Caco-2 (cell line): Measurements from ENCODE around the gene ACTL9. TPM values are rescaled to one million over a fixed set of nuclear protein-coding genes. Genes with fewer than 3 reads are reported as not detected.

Experiments used
- BruUV-seq: library from RNA; stranded (reverse); fragments of 400-500 nt; replicated peaks from 2 replicates; lab custom pipeline; 2021; lab: Mats Ljungman, UMichigan
- CTCF ChIA-PET: fragments of 300-600 bp; sonication (Branson Sonifier 250); formaldehyde crosslinking; loops from one replicate; lab custom pipeline; 2022; ENCODE audit warnings: antibody characterized with exemption; lab: Charles Lee
- POLR2A ChIA-PET: fragments of 300-600 bp; sonication (Branson Sonifier 250); formaldehyde crosslinking; loops from one replicate; lab custom pipeline; 2022; ENCODE audit warnings: antibody characterized with exemption; lab: Charles Lee
- DNase-seq, 2 experiments: peaks; one replicate each; pipeline versions ENCODE4 v3.0.0 to v3.0.0-alpha.2; 2020 to 2022
- H3K27me3 ChIP-seq: replicated peaks from 2 replicates; pipeline ENCODE4 v1.6.0; 2011; ENCODE audit warnings: low read length; ENCODE audit not compliant: control insufficient read depth, insufficient read depth
- H3K36me3 ChIP-seq: 2 replicates; pipeline ENCODE4 v1.5.1; 2011; ENCODE audit warnings: low read length; ENCODE audit not compliant: control insufficient read depth, insufficient read depth
- H3K4me1 ChIP-seq: fragments of 250-450 bp; sonication (Bioruptor Pico); 2 replicates; pipeline ENCODE4 v1.5.1; 2020; ENCODE audit warnings: mild to moderate bottlenecking
- H3K4me3 ChIP-seq: 2 replicates; pipeline ENCODE4 v1.5.1; 2011; ENCODE audit warnings: low read depth, mild to moderate bottlenecking, control low read depth, low read length
- H3K9me3 ChIP-seq: fragments of 250-450 bp; sonication (Bioruptor Pico); 2 replicates; pipeline ENCODE4 v1.5.1; 2020; ENCODE audit warnings: mild to moderate bottlenecking, moderate library complexity
- H3K27ac Mint-ChIP-seq: one replicate; pipeline ENCODE4 v1.8.0; 2022; ENCODE audit warnings: mixed read lengths; ENCODE audit not compliant: unreplicated experiment
- H3K27me3 Mint-ChIP-seq: one replicate; pipeline ENCODE4 v1.8.0; 2022; ENCODE audit warnings: mixed read lengths; ENCODE audit not compliant: insufficient read depth, unreplicated experiment
- H3K36me3 Mint-ChIP-seq: one replicate; pipeline ENCODE4 v1.8.0; 2022; ENCODE audit warnings: mild to moderate bottlenecking, mixed read lengths; ENCODE audit not compliant: insufficient read depth, unreplicated experiment
- H3K4me1 Mint-ChIP-seq: one replicate; pipeline ENCODE4 v1.8.0; 2022; ENCODE audit warnings: low read depth, mixed read lengths; ENCODE audit not compliant: unreplicated experiment
- H3K4me3 Mint-ChIP-seq: one replicate; pipeline ENCODE4 v1.8.0; 2022; ENCODE audit warnings: mild to moderate bottlenecking, moderate library complexity, mixed read lengths; ENCODE audit not compliant: unreplicated experiment
- H3K9me3 Mint-ChIP-seq: one replicate; pipeline ENCODE4 v1.8.0; 2022; ENCODE audit warnings: mixed read lengths; ENCODE audit not compliant: unreplicated experiment
- CTCF ChIP-seq, 2 experiments: fragments of 200-600 bp in 1 of 2; IDR thresholded peaks; 1 replicate in 1 of 2; 2 replicates in 1 of 2; pipeline versions ENCODE4 v1.5.1 to v1.8.0; 2011 to 2022; ENCODE audit warnings: antibody characterized with exemption in 1 of 2, control low read depth in 1 of 2, inconsistent platforms in 1 of 2, low read depth in 1 of 2, low read length in 1 of 2, mild to moderate bottlenecking in 1 of 2, moderate library complexity in 1 of 2; ENCODE audit not compliant: insufficient read depth in 1 of 2, severe bottlenecking in 1 of 2, unreplicated experiment in 1 of 2
- intact Hi-C: fragments of 100-400 bp; cut with micrococcal nuclease; formaldehyde crosslinking; loops from one replicate; pipeline ENCODE4 v1.10.0; 2022; ENCODE audit not compliant: unreplicated experiment
- total RNA-seq: library from RNA; stranded (reverse); gene quantifications from 2 replicates; pipeline ENCODE4 v1.2.3, GENCODE V29; 2022

ACTL9 gene
- total RNA-seq, 1 experiment from 2014 or later = not detected

GRCh38 chr19:8673276-8673891 is 25.2 kb downstream of the ACTL9 start:
- no peaks in the 10 kb centered on the region for H3K4me1 ChIP-seq
- ChIA-PET CTCF (interaction anchor here (0.6 kb wide), 1 partner anchor 55 kb away, joined by 3 read pairs; no protein-coding TSS in a partner anchor), POLR2A (no interaction called here)
- no TSS peak for BruUV-seq
- H3K27ac Mint-ChIP-seq = no peak overlapping the region
- DNase-seq = no peak
- peaks cover 21% of the 10 kb centered on the region for H3K9me3 Mint-ChIP-seq
- H3K36me3 ChIP-seq = no peaks in the 10 kb centered on the region
- no peak overlapping the region for H3K4me3 ChIP-seq
- no peaks in the 10 kb centered on the region for H3K27me3 ChIP-seq
- intact Hi-C loops = no loop called here
- H3K36me3 Mint-ChIP-seq = no peaks in the 10 kb centered on the region
- no peaks in the 10 kb centered on the region for H3K9me3 ChIP-seq
- H3K27me3 Mint-ChIP-seq = peaks cover 10% of the 10 kb centered on the region
- no peaks in the 10 kb centered on the region for H3K4me1 Mint-ChIP-seq
- H3K4me3 Mint-ChIP-seq = no peak overlapping the region
- no peak for TF ChIP-seq CTCF (IDR thresholded peaks at IDR 0.05; ENCODE audit: insufficient read depth in 1 of 2, low read depth in 1 of 2, low read length in 1 of 2, severe bottlenecking in 1 of 2, unreplicated experiment in 1 of 2)

- no peak overlapping the region for H3K4me3 ChIP-seq
- ChIA-PET POLR2A (no interaction called here), CTCF (no interaction called here)
- intact Hi-C loops = no loop called here
- H3K9me3 ChIP-seq = no peaks in the 10 kb centered on the region
- no TSS peak for BruUV-seq
- H3K4me1 Mint-ChIP-seq = no peaks in the 10 kb centered on the region
- no peak for TF ChIP-seq CTCF (IDR thresholded peaks at IDR 0.05; ENCODE audit: insufficient read depth in 1 of 2, low read depth in 1 of 2, low read length in 1 of 2, severe bottlenecking in 1 of 2, unreplicated experiment in 1 of 2)
- H3K27me3 Mint-ChIP-seq = no peaks in the 10 kb centered on the region
- no peaks in the 10 kb centered on the region for H3K27me3 ChIP-seq
- no peaks in the 10 kb centered on the region for H3K9me3 Mint-ChIP-seq
- H3K27ac Mint-ChIP-seq = no peak overlapping the region
- DNase-seq = no peak
- H3K36me3 Mint-ChIP-seq = peaks cover 5% of the 10 kb centered on the region
- no peaks in the 10 kb centered on the region for H3K4me1 ChIP-seq
- no peaks in the 10 kb centered on the region for H3K36me3 ChIP-seq
- no peak overlapping the region for H3K4me3 Mint-ChIP-seq
These were observed 31.7 kb downstream of the ACTL9 start for GRCh38 chr19:8666814-8667405.

- H3K27me3 Mint-ChIP-seq = no peaks in the 10 kb centered on the region
- no peaks in the 10 kb centered on the region for H3K27me3 ChIP-seq
- H3K4me3 ChIP-seq = no peak overlapping the region
- no TSS peak for BruUV-seq
- POLR2A ChIA-PET = no interaction called here
- no peaks in the 10 kb centered on the region for H3K9me3 Mint-ChIP-seq
- peaks cover 6% of the 10 kb centered on the region for H3K36me3 Mint-ChIP-seq
- H3K4me1 ChIP-seq = no peaks in the 10 kb centered on the region
- no peak for DNase-seq
- H3K36me3 ChIP-seq = no peaks in the 10 kb centered on the region
- H3K27ac Mint-ChIP-seq = no peak overlapping the region
- TF ChIP-seq CTCF (IDR thresholded peaks at IDR 0.05; ENCODE audit: insufficient read depth in 1 of 2, low read depth in 1 of 2, low read length in 1 of 2, severe bottlenecking in 1 of 2, unreplicated experiment in 1 of 2) = no peak
- H3K4me1 Mint-ChIP-seq = no peaks in the 10 kb centered on the region
- H3K4me3 Mint-ChIP-seq = no peak overlapping the region
- H3K9me3 ChIP-seq = no peaks in the 10 kb centered on the region
- intact Hi-C loops = no loop called here
- CTCF ChIA-PET = no interaction called here
These were observed 33.0 kb downstream of the ACTL9 start for GRCh38 chr19:8665468-8666213.
